GM12878 (cell line): ENCODE data around the gene CHRND. TPM values are rescaled to one million over a fixed set of nuclear protein-coding genes. Genes with fewer than 3 reads are reported as not detected.

Experiments
- ATAC-seq: fragments of 200-7000 bp; cut with Tn5 transposase; 3 replicates; pipeline ENCODE4 v1.9.1; 2020; ENCODE audit warnings: mild to moderate bottlenecking, moderate library complexity
- BruUV-seq: library from RNA; stranded (reverse); fragments of 400-500 nt; replicated peaks from 2 replicates; lab custom pipeline; 2021; lab: Mats Ljungman, UMichigan
- CTCF ChIA-PET: fragments of 300-600 bp; sonication (Branson Sonifier 250); formaldehyde crosslinking; extraction: SDS; loops from one replicate; lab custom pipeline; 2021; ENCODE audit warnings: inconsistent platforms; lab: Yijun Ruan, JAX
- POLR2A ChIA-PET: fragments of 350-600 bp; formaldehyde crosslinking; extraction: SDS; loops from one replicate; lab custom pipeline; 2021; ENCODE audit warnings: inconsistent platforms; lab: Charles Lee
- RAD21 ChIA-PET: fragments of 300-600 bp; sonication (Branson Sonifier 250); formaldehyde crosslinking; loops from one replicate; lab custom pipeline; 2023; ENCODE audit warnings: antibody characterized with exemption; ENCODE audit not compliant: unreplicated experiment; lab: Charles Lee
- SMC1A ChIA-PET: fragments of 300-600 bp; sonication (Branson Sonifier 250); formaldehyde crosslinking; loops from one replicate; lab custom pipeline; 2023; ENCODE audit not compliant: unreplicated experiment, uncharacterized antibody; lab: Charles Lee
- DNase-seq: peaks from one replicate; pipeline ENCODE4 v3.0.0-alpha.2; 2011; ENCODE audit warnings: low read depth, low spot score
- FAIRE-seq: peaks from 3 replicates; lab custom pipeline; 2011; peaks lifted over from hg19 to GRCh38; lab: Jason Lieb, UNC
- H2AFZ ChIP-seq: 2 replicates; pipeline ENCODE4 v1.6.0; 2011; ENCODE audit warnings: low read depth, low read length, control low read depth; ENCODE audit not compliant: control insufficient read depth
- H3K27ac ChIP-seq: 2 replicates; pipeline ENCODE4 v1.5.1; 2011; ENCODE audit warnings: control low read depth; ENCODE audit not compliant: control insufficient read depth, insufficient read depth
- H3K27me3 ChIP-seq, 2 experiments: replicated peaks in 1 of 2; 2 replicates each; pipeline versions ENCODE4 v1.6.0 to v1.6.1; 2011; ENCODE audit warnings: low read length in 1 of 2; ENCODE audit not compliant: control insufficient read depth in 2 of 2, insufficient read depth in 2 of 2
- H3K36me3 ChIP-seq, 2 experiments: 2 replicates each; pipeline ENCODE4 v1.5.1; 2011; ENCODE audit warnings: low read length in 1 of 2; ENCODE audit not compliant: control insufficient read depth in 2 of 2, insufficient read depth in 2 of 2
- H3K4me1 ChIP-seq: 2 replicates; pipeline ENCODE4 v1.6.1; 2011; ENCODE audit warnings: mild to moderate bottlenecking, low read length, moderate library complexity, mixed read lengths; ENCODE audit not compliant: control insufficient read depth, insufficient read depth
- H3K4me2 ChIP-seq: 2 replicates; pipeline ENCODE4 v1.6.0; 2011; ENCODE audit warnings: control low read depth; ENCODE audit not compliant: control insufficient read depth, insufficient read depth
- H3K4me3 ChIP-seq: fragments of 200-600 bp; sonication (generic); 2 replicates; pipeline ENCODE4 v1.5.1; 2016
- H3K79me2 ChIP-seq: 2 replicates; pipeline ENCODE4 v1.6.0; 2011; ENCODE audit warnings: low read length; ENCODE audit not compliant: control insufficient read depth, insufficient read depth
- H3K9ac ChIP-seq: 2 replicates; pipeline ENCODE4 v1.8.0; 2011; ENCODE audit warnings: low read length, control low read depth, mixed read lengths; ENCODE audit not compliant: control insufficient read depth, insufficient read depth
- H3K9me3 ChIP-seq: replicated peaks from 3 replicates; pipeline ENCODE4 v1.5.1; 2011; ENCODE audit warnings: mild to moderate bottlenecking, low read length; ENCODE audit not compliant: control insufficient read depth, insufficient read depth
- H4K20me1 ChIP-seq: 2 replicates; pipeline ENCODE4 v1.6.0; 2011; ENCODE audit not compliant: control insufficient read depth, insufficient read depth
- ATF7 ChIP-seq: fragments of 450-650 bp; IDR thresholded peaks from 2 replicates; pipeline ENCODE4 v1.6.1; 2016; ENCODE audit warnings: low read depth, mild to moderate bottlenecking
- BCL3 ChIP-seq: IDR thresholded peaks from 2 replicates; pipeline ENCODE4 v1.6.1; 2011; ENCODE audit warnings: borderline replicate concordance, low read depth, mild to moderate bottlenecking, moderate library complexity, low read length; ENCODE audit not compliant: insufficient read depth, poor library complexity, severe bottlenecking
- BRCA1 ChIP-seq: IDR thresholded peaks from 2 replicates; pipeline ENCODE4 v1.6.1; 2011; ENCODE audit warnings: low read depth, low read length, improper control_type of control experiment
- FOXK2 ChIP-seq: fragments of 450-650 bp; IDR thresholded peaks from 2 replicates; pipeline ENCODE4 v1.6.1; 2017; ENCODE audit warnings: mild to moderate bottlenecking, moderate library complexity
- MAX ChIP-seq: IDR thresholded peaks from 2 replicates; pipeline ENCODE4 v1.6.1; 2012; ENCODE audit warnings: low read depth, low read length, improper control_type of control experiment
- MYC ChIP-seq: IDR thresholded peaks from 2 replicates; pipeline ENCODE4 v1.6.1; 2011; ENCODE audit warnings: mild to moderate bottlenecking, low read length, moderate library complexity, inconsistent platforms; ENCODE audit not compliant: insufficient read depth, insufficient replicate concordance, insufficient read length, severe bottlenecking
- NFYA ChIP-seq: IDR thresholded peaks from 2 replicates; pipeline ENCODE4 v1.6.1; 2011; ENCODE audit warnings: low read depth, mild to moderate bottlenecking, low read length, improper control_type of control experiment, borderline replicate concordance
- POU2F2 ChIP-seq: IDR thresholded peaks from 3 replicates; pipeline ENCODE4 v1.6.1; 2011; ENCODE audit warnings: low read depth, mild to moderate bottlenecking, low read length, borderline replicate concordance
- RBBP5 ChIP-seq: fragments of 200-600 bp; sonication (generic); conservative IDR thresholded peaks from 2 replicates; pipeline ENCODE4 v1.6.1; 2016
- RFX5 ChIP-seq: IDR thresholded peaks from 2 replicates; pipeline ENCODE4 v1.6.1; 2011; ENCODE audit warnings: low read depth, low read length, improper control_type of control experiment
- SRF ChIP-seq, 2 experiments: IDR thresholded peaks; 2 replicates each; pipeline ENCODE4 v1.6.1; 2011; ENCODE audit warnings: low read depth in 2 of 2, low read length in 2 of 2, mild to moderate bottlenecking in 1 of 2, moderate library complexity in 1 of 2
- WRNIP1 ChIP-seq: IDR thresholded peaks from 2 replicates; pipeline ENCODE4 v1.6.1; 2011; ENCODE audit warnings: low read depth, low read length, improper control_type of control experiment, borderline replicate concordance
- ZNF217 ChIP-seq: fragments of 450-650 bp; IDR thresholded peaks from 2 replicates; pipeline ENCODE4 v1.6.1; 2017; ENCODE audit warnings: antibody characterized with exemption, mild to moderate bottlenecking
- ZNF24 ChIP-seq: fragments of 450-650 bp; IDR thresholded peaks from 2 replicates; pipeline ENCODE4 v1.6.1; 2017; ENCODE audit warnings: antibody characterized with exemption, mild to moderate bottlenecking
- WGBS: methylation state at CpG from one replicate; pipeline ENCODE4 v1.1.6; 2016; ENCODE audit warnings: low lambda C conversion rate; ENCODE audit not compliant: insufficient replicate concordance, insufficient coverage; ENCODE audit errors: missing lambda C conversion rate; 5-methylcytosine and 5-hydroxymethylcytosine counted together
- in situ Hi-C: fragments of 300-500 bp; cut with MboI; formaldehyde crosslinking; loops from 9 replicates; pipeline ENCODE4 v1.14.3; 2018; ENCODE audit warnings: mixed read lengths
- intact Hi-C: fragments of 100-400 bp; cut with micrococcal nuclease; formaldehyde crosslinking; loops from one replicate; pipeline ENCODE4 v1.14.2; 2022; ENCODE audit not compliant: unreplicated experiment
- polyA plus RNA-seq, 11 experiments: library from polyadenylated mRNA; depleted of rRNA in 4 of 11; unstranded in 6 of 11; stranded (reverse) in 5 of 11; fragments of >200 nt; fragmentation: Nextera tagmentation in 4 of 11; fragmentation: Illumina TruSeq in 1 of 11; extraction: Ambion mirVana in 4 of 11; extraction: Trizol in 1 of 11; gene quantifications; 1 replicate in 1 of 11; 2 replicates in 10 of 11; pipeline versions ENCODE4 v1.2.1 to v1.2.3, GENCODE V29; 2011 to 2016; ENCODE audit warnings: inconsistent platforms in 2 of 11, missing spikeins in 2 of 11, low read depth in 1 of 11
- total RNA-seq, 4 experiments: library from RNA; depleted of rRNA in 3 of 4; stranded (reverse); fragments of >200 nt in 3 of 4; fragmentation: Illumina TruSeq in 1 of 4; extraction: Trizol in 1 of 4; gene quantifications; 2 replicates each; pipeline versions ENCODE4 v1.2.1 to v1.2.3, GENCODE V29; 2013 to 2021
- TF ChIP-seq, protein P1 (sequence below): fragments of 150-350 bp; IDR thresholded peaks from 2 replicates; pipeline ENCODE4 v1.6.1; 2016; ENCODE audit warnings: low read depth, low read length
- TF ChIP-seq, protein P2 (sequence below): IDR thresholded peaks from 2 replicates; pipeline ENCODE4 v1.6.1; 2012; ENCODE audit warnings: low read depth, low read length, improper control_type of control experiment

Gene CHRND
- total and polyA plus RNA-seq, 10 of the 15 experiments (the other 5 are each of a cell fraction or from before 2014, with no cell fraction given): not detected

GRCh38 chr2:232490221-232491138 is 35.5 kb upstream of the CHRND start (continued):
- TF ChIP-seq, protein P1, sequence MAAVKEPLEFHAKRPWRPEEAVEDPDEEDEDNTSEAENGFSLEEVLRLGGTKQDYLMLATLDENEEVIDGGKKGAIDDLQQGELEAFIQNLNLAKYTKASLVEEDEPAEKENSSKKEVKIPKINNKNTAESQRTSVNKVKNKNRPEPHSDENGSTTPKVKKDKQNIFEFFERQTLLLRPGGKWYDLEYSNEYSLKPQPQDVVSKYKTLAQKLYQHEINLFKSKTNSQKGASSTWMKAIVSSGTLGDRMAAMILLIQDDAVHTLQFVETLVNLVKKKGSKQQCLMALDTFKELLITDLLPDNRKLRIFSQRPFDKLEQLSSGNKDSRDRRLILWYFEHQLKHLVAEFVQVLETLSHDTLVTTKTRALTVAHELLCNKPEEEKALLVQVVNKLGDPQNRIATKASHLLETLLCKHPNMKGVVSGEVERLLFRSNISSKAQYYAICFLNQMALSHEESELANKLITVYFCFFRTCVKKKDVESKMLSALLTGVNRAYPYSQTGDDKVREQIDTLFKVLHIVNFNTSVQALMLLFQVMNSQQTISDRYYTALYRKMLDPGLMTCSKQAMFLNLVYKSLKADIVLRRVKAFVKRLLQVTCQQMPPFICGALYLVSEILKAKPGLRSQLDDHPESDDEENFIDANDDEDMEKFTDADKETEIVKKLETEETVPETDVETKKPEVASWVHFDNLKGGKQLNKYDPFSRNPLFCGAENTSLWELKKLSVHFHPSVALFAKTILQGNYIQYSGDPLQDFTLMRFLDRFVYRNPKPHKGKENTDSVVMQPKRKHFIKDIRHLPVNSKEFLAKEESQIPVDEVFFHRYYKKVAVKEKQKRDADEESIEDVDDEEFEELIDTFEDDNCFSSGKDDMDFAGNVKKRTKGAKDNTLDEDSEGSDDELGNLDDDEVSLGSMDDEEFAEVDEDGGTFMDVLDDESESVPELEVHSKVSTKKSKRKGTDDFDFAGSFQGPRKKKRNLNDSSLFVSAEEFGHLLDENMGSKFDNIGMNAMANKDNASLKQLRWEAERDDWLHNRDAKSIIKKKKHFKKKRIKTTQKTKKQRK: no peak
- no peak for TF ChIP-seq SRF (IDR thresholded peaks at IDR 0.05; ENCODE audit: low read depth in 2 of 2, low read length in 2 of 2)
- no peak for TF ChIP-seq POU2F2
- TF ChIP-seq WRNIP1: no peak
- TF ChIP-seq RBBP5: no peak
- TF ChIP-seq, all 136 proteins: peak for 0

DNA sequence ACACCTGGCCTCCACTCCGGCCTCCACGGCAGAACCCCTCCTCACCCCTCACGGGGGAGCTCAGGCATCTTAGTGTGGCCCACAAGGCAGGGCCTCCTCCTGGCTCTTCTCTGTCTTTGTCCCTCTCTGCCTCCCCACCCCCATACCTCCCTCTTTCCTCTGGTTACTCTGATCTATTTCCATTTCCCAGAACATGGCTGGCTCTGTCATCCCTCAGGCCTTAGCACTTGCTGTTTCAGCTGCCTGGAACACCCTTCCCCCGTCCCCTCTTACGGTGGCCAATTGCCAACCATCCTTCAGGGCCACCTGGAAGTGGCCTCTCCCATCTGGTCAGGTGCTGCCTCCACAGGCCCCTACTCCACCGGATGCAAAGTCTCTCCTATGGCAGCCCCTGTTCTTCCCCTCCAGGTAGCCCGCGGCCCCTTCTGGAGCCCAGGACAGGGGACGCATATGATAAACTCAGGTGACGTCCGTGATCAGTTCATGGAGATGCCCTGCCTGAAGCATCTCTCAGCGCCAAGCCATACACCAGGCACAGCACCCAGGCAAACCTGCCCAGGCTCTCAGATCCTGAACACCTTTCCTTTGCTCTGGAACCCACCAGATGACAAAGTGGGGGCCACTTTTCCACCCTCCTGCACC is 34.7 kb upstream of the CHRND start:
- ChIA-PET POLR2A (no interaction called here), SMC1A (no interaction called here), RAD21 (no interaction called here), CTCF (no interaction called here)
- Histone ChIP-seq H3K27ac (no peak overlapping the region), H3K27me3 (peaks cover 0 to 14% of the 10 kb centered on the region in 2 experiments; a peak in 3 of 4 replicates), H3K4me3 (no peak overlapping the region), H3K36me3 (no peaks in the 10 kb centered on the region), H3K79me2 (no peaks in the 10 kb centered on the region), H3K9me3 (no peaks in the 10 kb centered on the region), H3K4me2 (no peak overlapping the region), H3K4me1 (no peaks in the 10 kb centered on the region), H4K20me1 (no peaks in the 10 kb centered on the region), H3K9ac (no peak overlapping the region), H2AFZ (no peak overlapping the region)
- intact Hi-C loops: no loop called here
- DNase-seq (no peak), FAIRE-seq (no peak), ATAC-seq (no peak)
- WGBS: 43% methylated on average over 12 of the region's 12 CpGs
- BruUV-seq: no TSS peak
- in situ Hi-C loops: no loop called here
- TF ChIP-seq ZNF217 (no peak), BCL3 (no peak), ATF7 (no peak), BRCA1 (no peak), MYC (no peak), ZNF24 (no peak), NFYA (no peak), RFX5 (no peak), FOXK2 (no peak), MAX (no peak)
- TF ChIP-seq, protein P2, sequence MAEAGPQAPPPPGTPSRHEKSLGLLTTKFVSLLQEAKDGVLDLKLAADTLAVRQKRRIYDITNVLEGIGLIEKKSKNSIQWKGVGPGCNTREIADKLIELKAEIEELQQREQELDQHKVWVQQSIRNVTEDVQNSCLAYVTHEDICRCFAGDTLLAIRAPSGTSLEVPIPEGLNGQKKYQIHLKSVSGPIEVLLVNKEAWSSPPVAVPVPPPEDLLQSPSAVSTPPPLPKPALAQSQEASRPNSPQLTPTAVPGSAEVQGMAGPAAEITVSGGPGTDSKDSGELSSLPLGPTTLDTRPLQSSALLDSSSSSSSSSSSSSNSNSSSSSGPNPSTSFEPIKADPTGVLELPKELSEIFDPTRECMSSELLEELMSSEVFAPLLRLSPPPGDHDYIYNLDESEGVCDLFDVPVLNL: no peak
